NCI-H2029 treated with DMSO at 0.1 percent for 48 hours (cell line): ENCODE results near the gene COG5.
"Not testable (repeated sequence)": the region's sequence is repeated elsewhere in the genome, so short reads cannot be mapped to it uniquely, and the experiment has no call there.

Experiments
- DNase-seq: peaks from one replicate; lab custom pipeline; 2025; lab: John Stamatoyannopoulos, UW

COG5 gene

GRCh38 chr7:107224374-107225223, 339.1 kb downstream of the COG5 start:
- no peak for DNase-seq

- not testable (repeated sequence) for DNase-seq
These were observed 342.9 kb downstream of the COG5 start for GRCh38 chr7:107220806-107221205.

- no peak for DNase-seq
These were observed 343.4 kb downstream of the COG5 start for GRCh38 chr7:107220356-107220755.

- DNase-seq, result no peak
These were observed 344.0 kb downstream of the COG5 start for GRCh38 chr7:107219563-107220244.

- DNase-seq, result no peak
These were observed 349.8 kb downstream of the COG5 start for GRCh38 chr7:107213945-107214344.

GRCh38 chr7:107213193-107213788, 350.4 kb downstream of the COG5 start:
- DNase-seq, result no peak

- DNase-seq, result no peak
These were observed 351.0 kb downstream of the COG5 start for GRCh38 chr7:107212725-107213124.

- DNase-seq, result no peak
These were observed 353.3 kb downstream of the COG5 start for GRCh38 chr7:107210400-107210799.

- DNase-seq, result no peak
These were observed 354.2 kb downstream of the COG5 start for GRCh38 chr7:107209565-107209964.

GRCh38 chr7:107208563-107208962, 355.2 kb downstream of the COG5 start:
- no peak for DNase-seq

GRCh38 chr7:107208024-107208521, 355.6 kb downstream of the COG5 start:
- no peak for DNase-seq

GRCh38 chr7:107207459-107207858, 356.3 kb downstream of the COG5 start:
- no peak for DNase-seq

GRCh38 chr7:107206706-107207105, 357.0 kb downstream of the COG5 start:
- no peak for DNase-seq

GRCh38 chr7:107206136-107206535, 357.6 kb downstream of the COG5 start:
- DNase-seq, result no peak

- no peak for DNase-seq
These were observed 360.1 kb downstream of the COG5 start for GRCh38 chr7:107203607-107204006.

- DNase-seq, result peak; percentile 60
These were observed 361.8 kb downstream of the COG5 start for GRCh38 chr7:107201795-107202450.

- DNase-seq, result no peak
These were observed 366.7 kb downstream of the COG5 start for GRCh38 chr7:107196834-107197610.

- no peak for DNase-seq
These were observed 369.7 kb downstream of the COG5 start for GRCh38 chr7:107194052-107194451.

- no peak for DNase-seq
These were observed 373.6 kb downstream of the COG5 start for GRCh38 chr7:107190090-107190489.

- no peak for DNase-seq
These were observed 375.9 kb downstream of the COG5 start for GRCh38 chr7:107187774-107188173.

- no peak for DNase-seq
These were observed 377.5 kb downstream of the COG5 start for GRCh38 chr7:107186240-107186639.
